Measurements from ENCODE around the gene LRRIQ1. TPM values are rescaled to one million over a fixed set of nuclear protein-coding genes. Genes with fewer than 3 reads are reported as not detected.

Gene LRRIQ1
- total and polyA plus RNA-seq, 2 of the 8 experiments (the other 6 are each of a cell fraction or from before 2014, with no cell fraction given) = 0.24 to 0.76 TPM

- Histone ChIP-seq H2BK12ac (ENCODE audit: low read depth, low read length) (no peak overlapping the region), H4K8ac (ENCODE audit: extremely low read depth, insufficient read depth, low read length) (no peak overlapping the region), H3K18ac (ENCODE audit: extremely low read depth, low read length) (no peak overlapping the region), H2AK5ac (ENCODE audit: low read depth, low read length) (no peak overlapping the region), H3K79me2 (ENCODE audit: control insufficient read depth in 1 of 2, insufficient read depth in 2 of 2, low read length in 2 of 2) (no peaks in the 10 kb centered on the region), H3K9ac (replicated peaks in 1 of 4; ENCODE audit: extremely low read depth in 1 of 4, low read depth in 3 of 4, low read length in 3 of 4) (no peak overlapping the region), H3K27ac (ENCODE audit: low read depth, low read length) (no peak overlapping the region), H3K4me3 (ENCODE audit: extremely low read depth in 1 of 4, insufficient read depth in 2 of 4, low read depth in 3 of 4, low read length in 4 of 4) (no peak overlapping the region), H3K23ac (ENCODE audit: insufficient read length) (no peak overlapping the region), H3K36me3 (ENCODE audit: control insufficient read depth in 2 of 4, insufficient read depth in 4 of 4, low read length in 3 of 4) (no peaks in the 10 kb centered on the region), H2BK120ac (replicated peaks; ENCODE audit: low read depth, low read length) (no peak overlapping the region), H3K9me3 (ENCODE audit: insufficient read depth in 2 of 2, low read depth in 1 of 2, low read length in 1 of 2) (no peaks in the 10 kb centered on the region), H3K14ac (ENCODE audit: insufficient read length) (no peak overlapping the region), H2BK15ac (ENCODE audit: low read length) (no peak overlapping the region), H3K4ac (replicated peaks; ENCODE audit: insufficient read length, low read depth, low read length) (no peak overlapping the region), H3K4me2 (ENCODE audit: insufficient read depth in 1 of 2, low read depth in 2 of 2, low read length in 2 of 2) (no peak overlapping the region), H2BK5ac (ENCODE audit: low read depth, low read length) (no peak overlapping the region), H3K79me1 (ENCODE audit: low read depth, low read length) (no peaks in the 10 kb centered on the region), H3K56ac (replicated peaks; ENCODE audit: insufficient read length, low read depth, low read length) (no peak overlapping the region), H2AFZ (ENCODE audit: low read length) (no peak overlapping the region), H2BK20ac (ENCODE audit: low read length) (no peak overlapping the region), H4K91ac (replicated peaks; ENCODE audit: insufficient read length, low read length) (no peak overlapping the region), H3K4me1 (replicated peaks in 1 of 4; ENCODE audit: control insufficient read depth in 3 of 4, insufficient read depth in 4 of 4, low read length in 3 of 4) (peaks cover 2 to 8% (median 3%) of the 10 kb centered on the region in 4 experiments; a peak in 6 of 7 replicates), H3K23me2 (ENCODE audit: low read depth, low read length) (no peaks in the 10 kb centered on the region), H4K5ac (ENCODE audit: insufficient read length, low read depth, low read length) (no peak overlapping the region), H4K20me1 (replicated peaks in 1 of 2; ENCODE audit: control insufficient read depth in 1 of 2, insufficient read depth in 2 of 2, low read length in 2 of 2) (no peaks in the 10 kb centered on the region), H3K27me3 (replicated peaks in 1 of 4; ENCODE audit: control insufficient read depth in 3 of 4, extremely low read depth in 1 of 4, insufficient read depth in 3 of 4, low read length in 3 of 4) (no peaks in the 10 kb centered on the region)
- ChIA-PET CTCF (ENCODE audit: partially characterized antibody) (interaction anchor here (0.7 to 2.2 kb wide), 3 partner anchors 10 to 1358 kb away, joined by 3 to 7 read pairs (median 4); no protein-coding TSS in a partner anchor), POLR2A (ENCODE audit: partially characterized antibody) (no interaction called here)
- DNase-seq (ENCODE audit: low read depth in 1 of 2, low spot score in 2 of 2) (no peak), FAIRE-seq (no peak)
- WGBS, 2 experiments (ENCODE audit: extremely low coverage in 1 of 2, insufficient coverage in 1 of 2, insufficient read length in 1 of 2, insufficient replicate concordance in 2 of 2, low coverage in 1 of 2, low lambda C conversion rate in 2 of 2, missing lambda C conversion rate in 1 of 2) = 82% methylated on average over 2 of the region's 2 CpGs; no CpG with 5 or more reads in 1 of the 2 experiments
- TF ChIP-seq CTCF (IDR thresholded peaks at IDR 0.05; ENCODE audit: control extremely low read depth in 1 of 3, insufficient read depth in 1 of 3, low read depth in 1 of 3, low read length in 3 of 3) (no peak), KDM5A (IDR thresholded peaks at IDR 0.05; ENCODE audit: low read length) (no peak), FOSL1 (IDR thresholded peaks at IDR 0.05; ENCODE audit: insufficient read depth, low read depth, low read length) (no peak), SIRT6 (IDR thresholded peaks at IDR 0.05; ENCODE audit: low read length) (no peak), PHF8 (conservative IDR thresholded peaks at IDR 0.05; ENCODE audit: low read depth, low read length) (no peak), EZH2 (IDR thresholded peaks at IDR 0.05; ENCODE audit: low read depth, low read length, severe bottlenecking) (no peak), TBP (IDR thresholded peaks at IDR 0.05; ENCODE audit: low read depth, low read length) (no peak), RFX5 (IDR thresholded peaks at IDR 0.05; ENCODE audit: borderline replicate concordance, low read depth, low read length) (no peak), CHD1 (IDR thresholded peaks at IDR 0.05; ENCODE audit: low read depth, low read length) (no peak), USF2 (IDR thresholded peaks at IDR 0.05; ENCODE audit: low read length) (no peak), RBBP5 (IDR thresholded peaks at IDR 0.05; ENCODE audit: borderline replicate concordance, low read depth, low read length) (no peak)
These were observed 35.4 kb upstream of the LRRIQ1 start for GRCh38 chr12:85000729-85001128.

Measured in H1 (cell line).